Parathyroid adenoma (tissue), 2 donors: ENCODE measurements around the gene CD19.

Experiments
- H2AFZ ChIP-seq: fragments of 300-600 bp; sonication (generic); one replicate; pipeline ENCODE4 v1.7.0; 2017; ENCODE audit warnings: antibody characterized with exemption, mild to moderate bottlenecking
- H3K27ac ChIP-seq: fragments of 300-600 bp; sonication (generic); one replicate; pipeline ENCODE4 v1.7.0; 2017
- H3K27me3 ChIP-seq: fragments of 300-600 bp; sonication (generic); one replicate; pipeline ENCODE4 v1.7.0; 2017; ENCODE audit warnings: low read length; ENCODE audit not compliant: control insufficient read depth, insufficient read depth
- H3K36me3 ChIP-seq: fragments of 300-600 bp; sonication (generic); one replicate; pipeline ENCODE4 v1.7.0; 2017; ENCODE audit warnings: low read length; ENCODE audit not compliant: control insufficient read depth, insufficient read depth
- H3K4me1 ChIP-seq: fragments of 300-600 bp; sonication (generic); one replicate; pipeline ENCODE4 v1.7.0; 2017; ENCODE audit warnings: control low read depth
- H3K4me2 ChIP-seq: fragments of 300-600 bp; sonication (generic); one replicate; pipeline ENCODE4 v1.7.0; 2017; ENCODE audit warnings: low read length
- H3K4me3 ChIP-seq: fragments of 300-600 bp; sonication (generic); one replicate; pipeline ENCODE4 v1.7.0; 2017; ENCODE audit warnings: low read depth, low read length
- H3K79me2 ChIP-seq: fragments of 300-600 bp; sonication (generic); one replicate; pipeline ENCODE4 v1.7.0; 2017; ENCODE audit warnings: control low read depth
- H3K9ac ChIP-seq: fragments of 300-600 bp; sonication (generic); one replicate; pipeline ENCODE4 v1.7.0; 2017; ENCODE audit warnings: mild to moderate bottlenecking
- H3K9me3 ChIP-seq: fragments of 300-600 bp; sonication (generic); one replicate; pipeline ENCODE4 v1.7.0; 2017; ENCODE audit warnings: low read length; ENCODE audit not compliant: control insufficient read depth
- TF ChIP-seq, protein P1 (sequence below): fragments of 300-600 bp; sonication (generic); IDR thresholded peaks from one replicate; pipeline ENCODE4 v1.7.0; 2017; ENCODE audit warnings: antibody characterized with exemption, mild to moderate bottlenecking
- donor health status: primary hyperparathyroidism.

CD19 gene

DNA sequence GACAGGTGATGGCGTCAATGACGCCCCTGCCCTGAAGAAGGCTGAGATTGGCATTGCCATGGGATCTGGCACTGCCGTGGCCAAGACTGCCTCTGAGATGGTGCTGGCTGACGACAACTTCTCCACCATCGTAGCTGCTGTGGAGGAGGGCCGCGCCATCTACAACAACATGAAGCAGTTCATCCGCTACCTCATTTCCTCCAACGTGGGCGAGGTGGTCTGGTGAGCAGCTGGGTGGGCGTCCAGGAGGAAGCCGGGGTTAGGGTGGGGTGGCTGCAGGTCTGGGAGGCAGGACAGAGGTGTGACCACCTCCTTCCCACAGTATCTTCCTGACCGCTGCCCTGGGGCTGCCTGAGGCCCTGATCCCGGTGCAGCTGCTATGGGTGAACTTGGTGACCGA lies 29.9 kb upstream of the CD19 start:
- TF ChIP-seq, protein P1, sequence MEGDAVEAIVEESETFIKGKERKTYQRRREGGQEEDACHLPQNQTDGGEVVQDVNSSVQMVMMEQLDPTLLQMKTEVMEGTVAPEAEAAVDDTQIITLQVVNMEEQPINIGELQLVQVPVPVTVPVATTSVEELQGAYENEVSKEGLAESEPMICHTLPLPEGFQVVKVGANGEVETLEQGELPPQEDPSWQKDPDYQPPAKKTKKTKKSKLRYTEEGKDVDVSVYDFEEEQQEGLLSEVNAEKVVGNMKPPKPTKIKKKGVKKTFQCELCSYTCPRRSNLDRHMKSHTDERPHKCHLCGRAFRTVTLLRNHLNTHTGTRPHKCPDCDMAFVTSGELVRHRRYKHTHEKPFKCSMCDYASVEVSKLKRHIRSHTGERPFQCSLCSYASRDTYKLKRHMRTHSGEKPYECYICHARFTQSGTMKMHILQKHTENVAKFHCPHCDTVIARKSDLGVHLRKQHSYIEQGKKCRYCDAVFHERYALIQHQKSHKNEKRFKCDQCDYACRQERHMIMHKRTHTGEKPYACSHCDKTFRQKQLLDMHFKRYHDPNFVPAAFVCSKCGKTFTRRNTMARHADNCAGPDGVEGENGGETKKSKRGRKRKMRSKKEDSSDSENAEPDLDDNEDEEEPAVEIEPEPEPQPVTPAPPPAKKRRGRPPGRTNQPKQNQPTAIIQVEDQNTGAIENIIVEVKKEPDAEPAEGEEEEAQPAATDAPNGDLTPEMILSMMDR = no peak
- no peak overlapping the region for H3K4me3 ChIP-seq
- no peak overlapping the region for H2AFZ ChIP-seq
- H3K4me1 ChIP-seq = no peaks in the 10 kb centered on the region
- H3K9me3 ChIP-seq = no peaks in the 10 kb centered on the region
- H3K27ac ChIP-seq = no peak overlapping the region
- no peaks in the 10 kb centered on the region for H3K79me2 ChIP-seq
- H3K36me3 ChIP-seq = no peaks in the 10 kb centered on the region
- H3K9ac ChIP-seq = no peak overlapping the region
- no peak overlapping the region for H3K4me2 ChIP-seq
- H3K27me3 ChIP-seq = no peaks in the 10 kb centered on the region

DNA sequence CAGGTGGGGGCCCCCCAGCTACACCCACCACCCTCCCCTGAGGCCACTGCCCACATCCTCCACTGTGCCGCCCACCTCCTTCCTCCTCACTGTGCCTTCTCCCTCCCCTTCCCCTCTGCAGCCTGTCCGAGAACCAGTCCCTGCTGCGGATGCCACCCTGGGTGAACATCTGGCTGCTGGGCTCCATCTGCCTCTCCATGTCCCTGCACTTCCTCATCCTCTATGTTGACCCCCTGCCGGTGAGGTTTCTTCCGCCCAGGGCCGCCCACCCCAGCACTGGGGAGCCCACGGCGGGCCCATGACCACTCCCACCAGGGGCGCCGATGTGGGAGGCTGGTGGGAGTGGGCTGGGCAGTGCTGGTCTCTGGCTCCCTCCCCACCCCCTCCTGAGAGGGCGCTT lies 28.9 kb upstream of the CD19 start:
- no peaks in the 10 kb centered on the region for H3K27me3 ChIP-seq
- no peaks in the 10 kb centered on the region for H3K9me3 ChIP-seq
- no peak overlapping the region for H2AFZ ChIP-seq
- H3K4me1 ChIP-seq = no peaks in the 10 kb centered on the region
- no peak overlapping the region for H3K4me2 ChIP-seq
- TF ChIP-seq, protein P1 = no peak
- no peak overlapping the region for H3K4me3 ChIP-seq
- H3K27ac ChIP-seq = no peak overlapping the region
- no peaks in the 10 kb centered on the region for H3K79me2 ChIP-seq
- no peaks in the 10 kb centered on the region for H3K36me3 ChIP-seq
- no peak overlapping the region for H3K9ac ChIP-seq

DNA sequence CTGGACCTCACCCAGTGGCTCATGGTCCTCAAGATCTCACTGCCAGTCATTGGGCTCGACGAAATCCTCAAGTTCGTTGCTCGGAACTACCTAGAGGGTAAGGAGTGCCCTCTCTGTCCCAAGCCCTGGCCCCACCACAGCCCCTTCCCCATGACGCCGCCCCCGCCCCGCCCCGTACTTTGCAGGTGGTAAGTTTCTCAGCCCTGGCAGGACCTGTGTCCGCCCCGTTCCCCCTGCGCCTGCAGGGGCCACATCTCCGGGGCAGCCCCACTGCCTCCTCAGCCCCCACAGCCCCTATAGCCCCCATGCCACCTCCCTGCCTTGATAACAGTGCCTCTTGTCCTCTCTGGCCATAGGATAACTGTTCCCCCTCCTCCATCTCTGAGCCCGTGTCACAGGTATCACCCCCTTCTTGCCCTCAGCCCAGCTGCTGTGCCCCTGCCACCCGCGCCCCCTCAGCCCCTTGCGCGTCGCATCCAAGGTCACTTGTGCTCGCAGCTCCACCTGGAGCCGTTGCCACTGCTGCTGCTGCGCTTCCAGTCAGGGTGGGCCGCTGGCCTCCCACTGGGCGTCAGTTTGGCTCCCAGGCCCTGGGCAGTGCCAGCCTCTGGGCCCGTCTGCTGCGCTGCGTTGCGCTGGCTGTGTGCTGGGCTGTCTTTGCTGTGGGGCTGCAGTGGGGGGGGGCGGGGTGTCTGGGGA lies 28.3 kb upstream of the CD19 start:
- no peaks in the 10 kb centered on the region for H3K9me3 ChIP-seq
- H3K9ac ChIP-seq = no peak overlapping the region
- no peaks in the 10 kb centered on the region for H3K36me3 ChIP-seq
- H3K4me2 ChIP-seq = no peak overlapping the region
- H3K4me3 ChIP-seq = no peak overlapping the region
- TF ChIP-seq, protein P1 = no peak
- H2AFZ ChIP-seq = no peak overlapping the region
- no peaks in the 10 kb centered on the region for H3K27me3 ChIP-seq
- H3K4me1 ChIP-seq = no peaks in the 10 kb centered on the region
- no peaks in the 10 kb centered on the region for H3K79me2 ChIP-seq
- no peak overlapping the region for H3K27ac ChIP-seq

DNA sequence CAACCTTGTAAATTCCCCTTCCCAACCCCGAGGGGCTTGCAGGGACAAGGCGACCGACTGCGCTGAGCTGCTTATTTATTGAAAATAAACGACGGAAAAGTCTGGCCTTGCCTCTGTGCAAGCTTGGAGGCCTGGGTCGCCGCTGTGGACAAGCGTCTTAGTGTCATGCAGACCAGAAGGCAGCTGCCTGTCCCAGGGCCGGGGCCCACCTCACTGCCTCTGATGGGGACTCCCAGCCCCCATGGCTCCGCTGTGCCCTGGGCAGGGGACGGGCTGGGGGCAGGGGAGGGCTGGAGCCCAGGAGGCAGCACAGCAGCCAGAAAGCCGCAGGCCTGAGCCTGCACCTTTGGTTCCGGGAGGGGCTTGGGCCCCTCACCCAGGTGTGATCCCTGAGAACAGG lies 27.4 kb upstream of the CD19 start:
- Histone ChIP-seq H3K79me2 (no peaks in the 10 kb centered on the region), H3K9ac (no peak overlapping the region), H3K4me2 (no peak overlapping the region), H3K36me3 (no peaks in the 10 kb centered on the region), H3K27ac (no peak overlapping the region), H3K27me3 (no peaks in the 10 kb centered on the region), H2AFZ (no peak overlapping the region), H3K4me1 (no peaks in the 10 kb centered on the region), H3K4me3 (no peak overlapping the region), H3K9me3 (no peaks in the 10 kb centered on the region)
- TF ChIP-seq, protein P1 = no peak

DNA sequence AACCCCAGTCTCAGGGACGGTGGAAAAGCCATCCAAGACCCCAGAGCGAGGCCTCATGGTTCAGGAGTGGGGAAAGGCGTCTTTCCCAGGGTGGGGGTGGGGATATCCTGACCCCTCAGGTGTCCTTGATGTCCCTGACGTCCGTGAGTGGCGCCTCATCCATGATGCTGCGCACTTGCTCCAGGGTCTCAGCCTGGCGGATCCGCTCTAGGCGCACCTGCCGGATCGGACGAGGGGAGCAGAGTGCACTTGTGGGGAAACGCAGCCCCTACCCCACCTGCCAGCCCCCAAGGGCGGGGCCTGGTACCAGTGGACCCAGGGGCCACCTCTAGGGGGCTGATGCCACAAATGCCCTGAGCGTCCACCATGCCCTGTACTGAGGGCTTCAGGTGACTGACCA lies 26.9 kb upstream of the CD19 start:
- Histone ChIP-seq H2AFZ (no peak overlapping the region), H3K79me2 (no peaks in the 10 kb centered on the region), H3K9me3 (no peaks in the 10 kb centered on the region), H3K4me1 (no peaks in the 10 kb centered on the region), H3K27me3 (no peaks in the 10 kb centered on the region), H3K36me3 (no peaks in the 10 kb centered on the region), H3K4me3 (no peak overlapping the region), H3K27ac (no peak overlapping the region), H3K9ac (no peak overlapping the region), H3K4me2 (no peak overlapping the region)
- TF ChIP-seq, protein P1 = no peak
